ENCODE measurements around the gene SGMS1.

DNA sequence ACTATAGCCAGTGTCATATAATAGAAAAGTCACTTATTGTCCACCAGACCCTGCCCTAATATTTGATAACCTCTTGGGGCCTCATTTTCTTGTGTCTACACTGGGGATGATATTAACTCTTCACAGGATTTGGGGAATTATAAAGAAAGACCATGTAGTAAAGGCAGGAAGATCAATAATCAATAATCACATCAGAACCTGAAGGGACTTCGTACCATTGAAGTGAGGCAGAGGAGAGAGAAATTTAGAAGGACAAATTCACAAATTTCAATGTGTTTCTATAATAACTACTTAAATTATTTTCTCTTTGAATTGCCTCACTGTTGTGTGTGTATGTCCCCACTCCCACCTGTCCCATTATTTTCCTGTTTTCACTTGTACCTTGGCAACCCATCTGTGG, 10.7 kb upstream of the SGMS1 start:
- no peak for TF ChIP-seq EZH2 (IDR thresholded peaks at IDR 0.05; ENCODE audit: low read depth, unreplicated experiment)
- TF ChIP-seq EZH2phosphoT487 (IDR thresholded peaks at IDR 0.05; ENCODE audit: unreplicated experiment): no peak
- TF ChIP-seq CTCF (conservative IDR thresholded peaks at IDR 0.05; ENCODE audit: low read depth in 2 of 2): no peak
- no peak for TF ChIP-seq ZNF331 (CRISPR knock-in tag; IDR thresholded peaks at IDR 0.05; ENCODE audit: low read depth)
